HFF-Myc (cell line): ENCODE data around the gene TWIST2.

Source experiments
- DNase-seq: peaks from one replicate; pipeline ENCODE4 v3.0.0-alpha.2; 2011; ENCODE audit warnings: low read depth; ENCODE audit errors: extremely low read depth
- H3K4me3 ChIP-seq: replicated peaks from 2 replicates; pipeline ENCODE4 v1.5.1; 2011; ENCODE audit warnings: low read depth, mild to moderate bottlenecking, control low read depth, low read length
- CTCF ChIP-seq: IDR thresholded peaks from 2 replicates; pipeline ENCODE4 v1.5.1; 2012; ENCODE audit warnings: mild to moderate bottlenecking, low read depth, low read length, control low read depth; ENCODE audit errors: missing control alignments

The TWIST2 gene

GRCh38 chr2:238946318-238947242, 98.7 kb downstream of the TWIST2 start:
- no peak overlapping the region for H3K4me3 ChIP-seq
- no peak for TF ChIP-seq CTCF
- DNase-seq: no peak

GRCh38 chr2:238947243-238947760, 99.4 kb downstream of the TWIST2 start:
- DNase-seq: no peak
- no peak overlapping the region for H3K4me3 ChIP-seq
- TF ChIP-seq CTCF: no peak

- H3K4me3 ChIP-seq: no peak overlapping the region
- DNase-seq: peak; percentile 79
- TF ChIP-seq CTCF: no peak
Measured at GRCh38 chr2:238947920-238948710, 100.2 kb downstream of the TWIST2 start.

- H3K4me3 ChIP-seq: no peak overlapping the region
- no peak for DNase-seq
- TF ChIP-seq CTCF: no peak
Measured at GRCh38 chr2:238948765-238949641, 101.1 kb downstream of the TWIST2 start.

- TF ChIP-seq CTCF: no peak
- H3K4me3 ChIP-seq: no peak overlapping the region
- no peak for DNase-seq
Measured at GRCh38 chr2:238949710-238950345, 101.9 kb downstream of the TWIST2 start.

- no peak for TF ChIP-seq CTCF
- no peak overlapping the region for H3K4me3 ChIP-seq
- DNase-seq: no peak
Measured at GRCh38 chr2:238950551-238950950, 102.7 kb downstream of the TWIST2 start.
